HEK293 (cell line): ENCODE measurements around the gene TANGO2.

ENCODE experiments used
- KLF8 ChIP-seq: fragments of 450-650 bp; formaldehyde crosslinking; IDR thresholded peaks from 2 replicates; pipeline ENCODE4 v1.5.1; 2016; ENCODE audit warnings: missing biosample characterization, missing genetic modification characterization
- ZFP69B ChIP-seq: fragments of 450-650 bp; formaldehyde crosslinking; IDR thresholded peaks from 2 replicates; pipeline ENCODE4 v1.5.1; 2016; ENCODE audit warnings: missing biosample characterization, missing genetic modification characterization
- ZNF16 ChIP-seq: fragments of 450-650 bp; formaldehyde crosslinking; IDR thresholded peaks from 2 replicates; pipeline ENCODE4 v1.5.1; 2016; ENCODE audit warnings: low read depth, missing biosample characterization, missing genetic modification characterization
- ZNF174 ChIP-seq: fragments of 450-650 bp; formaldehyde crosslinking; IDR thresholded peaks from 2 replicates; pipeline ENCODE4 v1.5.0; 2017; ENCODE audit warnings: missing biosample characterization, mild to moderate bottlenecking, missing genetic modification characterization
- ZNF175 ChIP-seq: fragments of 450-650 bp; formaldehyde crosslinking; IDR thresholded peaks from 2 replicates; pipeline ENCODE4 v1.5.1; 2016; ENCODE audit warnings: missing biosample characterization, missing genetic modification characterization
- ZNF202 ChIP-seq: fragments of 450-650 bp; formaldehyde crosslinking; IDR thresholded peaks from 2 replicates; pipeline ENCODE4 v1.5.1; 2016; ENCODE audit warnings: missing biosample characterization, missing genetic modification characterization, borderline replicate concordance
- ZNF324 ChIP-seq: fragments of 450-650 bp; formaldehyde crosslinking; IDR thresholded peaks from 2 replicates; pipeline ENCODE4 v1.5.1; 2016; ENCODE audit warnings: missing biosample characterization, missing genetic modification characterization
- ZNF585B ChIP-seq: fragments of 450-650 bp; formaldehyde crosslinking; IDR thresholded peaks from 2 replicates; pipeline ENCODE4 v1.5.1; 2016; ENCODE audit warnings: missing biosample characterization, missing genetic modification characterization
- ZNF623 ChIP-seq: fragments of 450-650 bp; formaldehyde crosslinking; IDR thresholded peaks from 2 replicates; pipeline ENCODE4 v1.5.1; 2016; ENCODE audit warnings: missing biosample characterization, missing genetic modification characterization
- ZNF707 ChIP-seq: fragments of 450-650 bp; formaldehyde crosslinking; IDR thresholded peaks from 2 replicates; pipeline ENCODE4 v1.5.1; 2016; ENCODE audit warnings: missing biosample characterization, missing genetic modification characterization
- ZNF791 ChIP-seq: fragments of 450-650 bp; formaldehyde crosslinking; IDR thresholded peaks from 2 replicates; pipeline ENCODE4 v1.5.1; 2016; ENCODE audit warnings: missing biosample characterization, missing genetic modification characterization
- ZNF843 ChIP-seq: fragments of 450-650 bp; formaldehyde crosslinking; IDR thresholded peaks from 2 replicates; pipeline ENCODE4 v1.5.1; 2016; ENCODE audit warnings: missing biosample characterization, missing genetic modification characterization
- TF ChIP-seq, protein P1 (sequence below): fragments of 450-650 bp; formaldehyde crosslinking; IDR thresholded peaks from 2 replicates; pipeline ENCODE4 v1.5.1; 2016; ENCODE audit warnings: missing biosample characterization, missing genetic modification characterization, low read depth
- TF ChIP-seq, protein P2 (sequence below): fragments of 450-650 bp; formaldehyde crosslinking; IDR thresholded peaks from 2 replicates; pipeline ENCODE4 v1.5.1; 2016; ENCODE audit warnings: missing biosample characterization, missing genetic modification characterization
- TF ChIP-seq, protein P3 (sequence below): fragments of 450-650 bp; formaldehyde crosslinking; IDR thresholded peaks from 2 replicates; pipeline ENCODE4 v1.5.1; 2016; ENCODE audit warnings: missing biosample characterization, missing genetic modification characterization, borderline replicate concordance
- TF ChIP-seq, protein P4 (sequence below): IDR thresholded peaks from 2 replicates; pipeline ENCODE4 v1.6.1; 2011; ENCODE audit warnings: mild to moderate bottlenecking, low read depth, low read length, borderline replicate concordance
- TF ChIP-seq, protein P5 (sequence below): fragments of 450-650 bp; formaldehyde crosslinking; IDR thresholded peaks from 2 replicates; pipeline ENCODE4 v1.5.1; 2017; ENCODE audit warnings: missing biosample characterization, mild to moderate bottlenecking, missing genetic modification characterization, moderate library complexity

TANGO2 gene

DNA sequence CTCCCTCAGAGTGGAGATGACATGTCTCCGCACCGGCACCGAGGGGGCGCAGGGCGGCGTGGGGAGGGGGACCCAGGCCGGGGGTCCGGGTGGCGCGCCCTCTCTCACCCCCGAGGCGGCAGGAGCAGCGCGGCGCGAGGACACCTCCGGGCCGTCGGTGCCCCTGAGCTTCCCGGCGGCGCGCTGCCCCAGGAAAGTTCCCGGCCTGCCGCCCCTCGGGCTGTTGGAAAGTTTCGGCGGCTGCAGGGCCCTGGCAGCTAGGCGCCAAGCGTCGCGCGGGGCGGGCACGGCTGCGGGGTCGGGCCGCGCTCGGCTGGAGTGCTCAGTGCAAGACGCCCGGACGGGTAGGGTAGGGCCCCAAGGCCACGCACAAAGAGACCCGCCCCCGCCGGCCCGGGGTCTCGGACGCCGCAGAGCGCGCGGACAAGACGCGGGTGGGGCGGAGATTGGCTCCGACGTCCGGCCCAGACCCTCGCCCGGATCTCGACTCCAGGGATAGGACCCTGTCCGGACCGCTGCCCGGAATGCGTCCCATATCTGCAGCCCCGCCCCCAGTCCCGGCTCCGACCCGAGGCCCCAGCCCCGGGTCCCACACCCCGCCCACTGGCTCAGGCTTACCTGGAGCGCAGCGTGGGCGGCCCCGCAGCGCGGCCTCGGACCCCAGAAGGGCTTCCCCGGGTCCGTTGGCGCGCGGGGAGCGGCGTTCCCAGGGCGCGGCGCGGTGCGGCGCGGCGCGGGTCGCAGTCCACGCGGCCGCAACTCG, 4.8 kb upstream of the TANGO2 start (continued):
- TF ChIP-seq, protein P1, sequence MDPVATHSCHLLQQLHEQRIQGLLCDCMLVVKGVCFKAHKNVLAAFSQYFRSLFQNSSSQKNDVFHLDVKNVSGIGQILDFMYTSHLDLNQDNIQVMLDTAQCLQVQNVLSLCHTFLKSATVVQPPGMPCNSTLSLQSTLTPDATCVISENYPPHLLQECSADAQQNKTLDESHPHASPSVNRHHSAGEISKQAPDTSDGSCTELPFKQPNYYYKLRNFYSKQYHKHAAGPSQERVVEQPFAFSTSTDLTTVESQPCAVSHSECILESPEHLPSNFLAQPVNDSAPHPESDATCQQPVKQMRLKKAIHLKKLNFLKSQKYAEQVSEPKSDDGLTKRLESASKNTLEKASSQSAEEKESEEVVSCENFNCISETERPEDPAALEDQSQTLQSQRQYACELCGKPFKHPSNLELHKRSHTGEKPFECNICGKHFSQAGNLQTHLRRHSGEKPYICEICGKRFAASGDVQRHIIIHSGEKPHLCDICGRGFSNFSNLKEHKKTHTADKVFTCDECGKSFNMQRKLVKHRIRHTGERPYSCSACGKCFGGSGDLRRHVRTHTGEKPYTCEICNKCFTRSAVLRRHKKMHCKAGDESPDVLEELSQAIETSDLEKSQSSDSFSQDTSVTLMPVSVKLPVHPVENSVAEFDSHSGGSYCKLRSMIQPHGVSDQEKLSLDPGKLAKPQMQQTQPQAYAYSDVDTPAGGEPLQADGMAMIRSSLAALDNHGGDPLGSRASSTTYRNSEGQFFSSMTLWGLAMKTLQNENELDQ (tag by site-specific recombination), result no peak
- TF ChIP-seq, protein P2, sequence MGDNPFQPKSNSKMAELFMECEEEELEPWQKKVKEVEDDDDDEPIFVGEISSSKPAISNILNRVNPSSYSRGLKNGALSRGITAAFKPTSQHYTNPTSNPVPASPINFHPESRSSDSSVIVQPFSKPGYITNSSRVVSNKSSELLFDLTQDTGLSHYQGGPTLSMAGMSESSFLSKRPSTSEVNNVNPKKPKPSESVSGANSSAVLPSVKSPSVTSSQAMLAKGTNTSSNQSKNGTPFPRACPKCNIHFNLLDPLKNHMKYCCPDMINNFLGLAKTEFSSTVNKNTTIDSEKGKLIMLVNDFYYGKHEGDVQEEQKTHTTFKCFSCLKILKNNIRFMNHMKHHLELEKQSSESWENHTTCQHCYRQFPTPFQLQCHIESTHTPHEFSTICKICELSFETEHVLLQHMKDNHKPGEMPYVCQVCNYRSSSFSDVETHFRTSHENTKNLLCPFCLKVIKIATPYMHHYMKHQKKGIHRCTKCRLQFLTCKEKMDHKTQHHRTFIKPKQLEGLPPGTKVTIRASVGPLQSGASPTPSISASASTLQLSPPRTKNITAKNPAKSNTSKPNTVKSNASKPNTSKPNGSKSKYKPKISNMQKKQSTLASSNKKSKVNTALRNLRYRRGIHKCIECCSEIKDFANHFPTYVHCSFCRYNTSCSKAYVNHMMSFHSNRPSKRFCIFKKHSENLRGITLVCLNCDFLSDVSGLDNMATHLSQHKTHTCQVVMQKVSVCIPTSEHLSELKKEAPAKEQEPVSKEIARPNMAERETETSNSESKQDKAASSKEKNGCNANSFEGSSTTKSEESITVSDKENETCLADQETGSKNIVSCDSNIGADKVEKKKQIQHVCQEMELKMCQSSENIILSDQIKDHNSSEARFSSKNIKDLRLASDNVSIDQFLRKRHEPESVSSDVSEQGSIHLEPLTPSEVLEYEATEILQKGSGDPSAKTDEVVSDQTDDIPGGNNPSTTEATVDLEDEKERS (tag by site-specific recombination), result no peak
- TF ChIP-seq, protein P3, sequence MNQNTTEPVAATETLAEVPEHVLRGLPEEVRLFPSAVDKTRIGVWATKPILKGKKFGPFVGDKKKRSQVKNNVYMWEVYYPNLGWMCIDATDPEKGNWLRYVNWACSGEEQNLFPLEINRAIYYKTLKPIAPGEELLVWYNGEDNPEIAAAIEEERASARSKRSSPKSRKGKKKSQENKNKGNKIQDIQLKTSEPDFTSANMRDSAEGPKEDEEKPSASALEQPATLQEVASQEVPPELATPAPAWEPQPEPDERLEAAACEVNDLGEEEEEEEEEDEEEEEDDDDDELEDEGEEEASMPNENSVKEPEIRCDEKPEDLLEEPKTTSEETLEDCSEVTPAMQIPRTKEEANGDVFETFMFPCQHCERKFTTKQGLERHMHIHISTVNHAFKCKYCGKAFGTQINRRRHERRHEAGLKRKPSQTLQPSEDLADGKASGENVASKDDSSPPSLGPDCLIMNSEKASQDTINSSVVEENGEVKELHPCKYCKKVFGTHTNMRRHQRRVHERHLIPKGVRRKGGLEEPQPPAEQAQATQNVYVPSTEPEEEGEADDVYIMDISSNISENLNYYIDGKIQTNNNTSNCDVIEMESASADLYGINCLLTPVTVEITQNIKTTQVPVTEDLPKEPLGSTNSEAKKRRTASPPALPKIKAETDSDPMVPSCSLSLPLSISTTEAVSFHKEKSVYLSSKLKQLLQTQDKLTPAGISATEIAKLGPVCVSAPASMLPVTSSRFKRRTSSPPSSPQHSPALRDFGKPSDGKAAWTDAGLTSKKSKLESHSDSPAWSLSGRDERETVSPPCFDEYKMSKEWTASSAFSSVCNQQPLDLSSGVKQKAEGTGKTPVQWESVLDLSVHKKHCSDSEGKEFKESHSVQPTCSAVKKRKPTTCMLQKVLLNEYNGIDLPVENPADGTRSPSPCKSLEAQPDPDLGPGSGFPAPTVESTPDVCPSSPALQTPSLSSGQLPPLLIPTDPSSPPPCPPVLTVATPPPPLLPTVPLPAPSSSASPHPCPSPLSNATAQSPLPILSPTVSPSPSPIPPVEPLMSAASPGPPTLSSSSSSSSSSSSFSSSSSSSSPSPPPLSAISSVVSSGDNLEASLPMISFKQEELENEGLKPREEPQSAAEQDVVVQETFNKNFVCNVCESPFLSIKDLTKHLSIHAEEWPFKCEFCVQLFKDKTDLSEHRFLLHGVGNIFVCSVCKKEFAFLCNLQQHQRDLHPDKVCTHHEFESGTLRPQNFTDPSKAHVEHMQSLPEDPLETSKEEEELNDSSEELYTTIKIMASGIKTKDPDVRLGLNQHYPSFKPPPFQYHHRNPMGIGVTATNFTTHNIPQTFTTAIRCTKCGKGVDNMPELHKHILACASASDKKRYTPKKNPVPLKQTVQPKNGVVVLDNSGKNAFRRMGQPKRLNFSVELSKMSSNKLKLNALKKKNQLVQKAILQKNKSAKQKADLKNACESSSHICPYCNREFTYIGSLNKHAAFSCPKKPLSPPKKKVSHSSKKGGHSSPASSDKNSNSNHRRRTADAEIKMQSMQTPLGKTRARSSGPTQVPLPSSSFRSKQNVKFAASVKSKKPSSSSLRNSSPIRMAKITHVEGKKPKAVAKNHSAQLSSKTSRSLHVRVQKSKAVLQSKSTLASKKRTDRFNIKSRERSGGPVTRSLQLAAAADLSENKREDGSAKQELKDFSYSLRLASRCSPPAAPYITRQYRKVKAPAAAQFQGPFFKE (tag by site-specific recombination), result no peak
- TF ChIP-seq ZNF175 (tag by site-specific recombination), result no peak
- TF ChIP-seq ZNF202 (tag by site-specific recombination), result no peak
- TF ChIP-seq, protein P4, sequence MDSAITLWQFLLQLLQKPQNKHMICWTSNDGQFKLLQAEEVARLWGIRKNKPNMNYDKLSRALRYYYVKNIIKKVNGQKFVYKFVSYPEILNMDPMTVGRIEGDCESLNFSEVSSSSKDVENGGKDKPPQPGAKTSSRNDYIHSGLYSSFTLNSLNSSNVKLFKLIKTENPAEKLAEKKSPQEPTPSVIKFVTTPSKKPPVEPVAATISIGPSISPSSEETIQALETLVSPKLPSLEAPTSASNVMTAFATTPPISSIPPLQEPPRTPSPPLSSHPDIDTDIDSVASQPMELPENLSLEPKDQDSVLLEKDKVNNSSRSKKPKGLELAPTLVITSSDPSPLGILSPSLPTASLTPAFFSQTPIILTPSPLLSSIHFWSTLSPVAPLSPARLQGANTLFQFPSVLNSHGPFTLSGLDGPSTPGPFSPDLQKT, result no peak
- no peak for TF ChIP-seq ZNF843 (tag by site-specific recombination)
- no peak for TF ChIP-seq ZNF324 (tag by site-specific recombination)
- no peak for TF ChIP-seq ZNF585B (tag by site-specific recombination)
- no peak for TF ChIP-seq ZNF791 (tag by site-specific recombination)
- TF ChIP-seq, protein P5, sequence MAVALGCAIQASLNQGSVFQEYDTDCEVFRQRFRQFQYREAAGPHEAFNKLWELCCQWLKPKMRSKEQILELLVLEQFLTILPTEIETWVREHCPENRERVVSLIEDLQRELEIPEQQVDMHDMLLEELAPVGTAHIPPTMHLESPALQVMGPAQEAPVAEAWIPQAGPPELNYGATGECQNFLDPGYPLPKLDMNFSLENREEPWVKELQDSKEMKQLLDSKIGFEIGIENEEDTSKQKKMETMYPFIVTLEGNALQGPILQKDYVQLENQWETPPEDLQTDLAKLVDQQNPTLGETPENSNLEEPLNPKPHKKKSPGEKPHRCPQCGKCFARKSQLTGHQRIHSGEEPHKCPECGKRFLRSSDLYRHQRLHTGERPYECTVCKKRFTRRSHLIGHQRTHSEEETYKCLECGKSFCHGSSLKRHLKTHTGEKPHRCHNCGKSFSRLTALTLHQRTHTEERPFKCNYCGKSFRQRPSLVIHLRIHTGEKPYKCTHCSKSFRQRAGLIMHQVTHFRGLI (tag by site-specific recombination), result no peak
- TF ChIP-seq ZNF623 (tag by site-specific recombination), result no peak
- TF ChIP-seq KLF8, result peak; percentile 39; the same call in 1 of the 2 replicates
- no peak for TF ChIP-seq ZNF16 (tag by site-specific recombination)
- TF ChIP-seq ZNF174 (tag by site-specific recombination), result no peak
- 0 out of 2 replicates have a peak, but pooled peaks have one; percentile 18 for TF ChIP-seq ZFP69B (tag by site-specific recombination)
- TF ChIP-seq ZNF707 (tag by site-specific recombination), result no peak
